ENCODE measurements around the gene SUMF1.

Gene SUMF1

GRCh38 chr3:4380013-4380412, 87.1 kb downstream of the SUMF1 start:
- H3K4me3 ChIP-seq (IDR thresholded peaks at IDR 0.05; ENCODE audit: insufficient read depth, low read depth, low read length) = no peak overlapping the region
- no peak for TF ChIP-seq CTCF (conservative IDR thresholded peaks at IDR 0.05; ENCODE audit: low read depth, low read length)
- no peak overlapping the region for H3K27ac ChIP-seq
- H3K36me3 ChIP-seq (ENCODE audit: insufficient read depth) = no peaks in the 10 kb centered on the region
- no peak overlapping the region for H2AFZ ChIP-seq (ENCODE audit: low read depth)
- H3K79me2 ChIP-seq (ENCODE audit: insufficient read depth, low read depth) = no peaks in the 10 kb centered on the region
- no peak overlapping the region for H3K4me2 ChIP-seq
- H3K9ac ChIP-seq = no peak overlapping the region
- H3K4me1 ChIP-seq (ENCODE audit: low read depth, poor library complexity, severe bottlenecking) = no peaks in the 10 kb centered on the region
- H4K20me1 ChIP-seq (ENCODE audit: insufficient read depth) = no peaks in the 10 kb centered on the region
- no peaks in the 10 kb centered on the region for H3K27me3 ChIP-seq (ENCODE audit: insufficient read depth, low read depth)

GRCh38 chr3:4376499-4376898, 90.6 kb downstream of the SUMF1 start:
- no peak overlapping the region for H3K27ac ChIP-seq
- no peaks in the 10 kb centered on the region for H3K79me2 ChIP-seq (ENCODE audit: insufficient read depth, low read depth)
- H3K27me3 ChIP-seq (ENCODE audit: insufficient read depth, low read depth) = no peaks in the 10 kb centered on the region
- no peak overlapping the region for H3K4me3 ChIP-seq (IDR thresholded peaks at IDR 0.05; ENCODE audit: insufficient read depth, low read depth, low read length)
- no peaks in the 10 kb centered on the region for H4K20me1 ChIP-seq (ENCODE audit: insufficient read depth)
- H3K4me2 ChIP-seq = no peak overlapping the region
- H3K4me1 ChIP-seq (ENCODE audit: low read depth, poor library complexity, severe bottlenecking) = no peaks in the 10 kb centered on the region
- TF ChIP-seq CTCF (conservative IDR thresholded peaks at IDR 0.05; ENCODE audit: low read depth, low read length) = no peak
- no peak overlapping the region for H2AFZ ChIP-seq (ENCODE audit: low read depth)
- H3K36me3 ChIP-seq (ENCODE audit: insufficient read depth) = no peaks in the 10 kb centered on the region
- H3K9ac ChIP-seq = no peak overlapping the region

- Histone ChIP-seq H2AFZ (ENCODE audit: low read depth) (no peak overlapping the region), H3K36me3 (ENCODE audit: insufficient read depth) (no peaks in the 10 kb centered on the region), H3K27me3 (ENCODE audit: insufficient read depth, low read depth) (no peaks in the 10 kb centered on the region), H3K9ac (no peak overlapping the region), H4K20me1 (ENCODE audit: insufficient read depth) (no peaks in the 10 kb centered on the region), H3K4me2 (no peak overlapping the region), H3K79me2 (ENCODE audit: insufficient read depth, low read depth) (no peaks in the 10 kb centered on the region), H3K27ac (no peak overlapping the region), H3K4me1 (ENCODE audit: low read depth, poor library complexity, severe bottlenecking) (no peaks in the 10 kb centered on the region), H3K4me3 (IDR thresholded peaks at IDR 0.05; ENCODE audit: insufficient read depth, low read depth, low read length) (no peak overlapping the region)
- TF ChIP-seq CTCF (conservative IDR thresholded peaks at IDR 0.05; ENCODE audit: low read depth, low read length) = no peak
Measured at GRCh38 chr3:4375911-4376310, 91.2 kb downstream of the SUMF1 start.

GRCh38 chr3:4373669-4374068, 93.4 kb downstream of the SUMF1 start:
- H3K27me3 ChIP-seq (ENCODE audit: insufficient read depth, low read depth) = no peaks in the 10 kb centered on the region
- no peak overlapping the region for H3K4me3 ChIP-seq (IDR thresholded peaks at IDR 0.05; ENCODE audit: insufficient read depth, low read depth, low read length)
- no peaks in the 10 kb centered on the region for H3K36me3 ChIP-seq (ENCODE audit: insufficient read depth)
- no peak overlapping the region for H3K9ac ChIP-seq
- H3K4me1 ChIP-seq (ENCODE audit: low read depth, poor library complexity, severe bottlenecking) = no peaks in the 10 kb centered on the region
- H3K4me2 ChIP-seq = no peak overlapping the region
- TF ChIP-seq CTCF (conservative IDR thresholded peaks at IDR 0.05; ENCODE audit: low read depth, low read length) = no peak
- no peak overlapping the region for H2AFZ ChIP-seq (ENCODE audit: low read depth)
- no peak overlapping the region for H3K27ac ChIP-seq
- no peaks in the 10 kb centered on the region for H4K20me1 ChIP-seq (ENCODE audit: insufficient read depth)
- no peaks in the 10 kb centered on the region for H3K79me2 ChIP-seq (ENCODE audit: insufficient read depth, low read depth)

GRCh38 chr3:4362523-4362922, 104.5 kb downstream of the SUMF1 start:
- Histone ChIP-seq H3K4me3 (IDR thresholded peaks at IDR 0.05; ENCODE audit: insufficient read depth, low read depth, low read length) (no peak overlapping the region), H3K4me2 (no peak overlapping the region), H3K36me3 (ENCODE audit: insufficient read depth) (no peaks in the 10 kb centered on the region), H3K4me1 (ENCODE audit: low read depth, poor library complexity, severe bottlenecking) (no peaks in the 10 kb centered on the region), H4K20me1 (ENCODE audit: insufficient read depth) (no peaks in the 10 kb centered on the region), H2AFZ (ENCODE audit: low read depth) (no peak overlapping the region), H3K79me2 (ENCODE audit: insufficient read depth, low read depth) (no peaks in the 10 kb centered on the region), H3K27me3 (ENCODE audit: insufficient read depth, low read depth) (no peaks in the 10 kb centered on the region), H3K27ac (no peak overlapping the region), H3K9ac (no peak overlapping the region)
- no peak for TF ChIP-seq CTCF (conservative IDR thresholded peaks at IDR 0.05; ENCODE audit: low read depth, low read length)

All from KMS-11 (cell line).